GM19193 (cell line): ENCODE data around the gene DLG2.

Experiments
- POLR2A ChIP-seq: IDR thresholded peaks from 4 replicates; pipeline ENCODE4 v1.6.1; 2011; ENCODE audit not compliant: insufficient read depth, insufficient read length; ENCODE audit errors: extremely low read depth

The DLG2 gene

GRCh38 chr11:84289381-84289906 is 1337.7 kb downstream of the DLG2 start:
- no peak for TF ChIP-seq POLR2A

- no peak for TF ChIP-seq POLR2A
These were observed 1353.6 kb downstream of the DLG2 start for GRCh38 chr11:84273541-84273940.

GRCh38 chr11:84270466-84270865 is 1356.7 kb downstream of the DLG2 start:
- no peak for TF ChIP-seq POLR2A

- TF ChIP-seq POLR2A: no peak
These were observed 1363.1 kb downstream of the DLG2 start for GRCh38 chr11:84264066-84264465.

- no peak for TF ChIP-seq POLR2A
These were observed 1365.4 kb downstream of the DLG2 start for GRCh38 chr11:84261707-84262106.

- TF ChIP-seq POLR2A: no peak
These were observed 1366.3 kb downstream of the DLG2 start for GRCh38 chr11:84260862-84261261.

GRCh38 chr11:84256618-84257017 is 1370.5 kb downstream of the DLG2 start:
- no peak for TF ChIP-seq POLR2A

GRCh38 chr11:84255483-84255882 is 1371.7 kb downstream of the DLG2 start:
- no peak for TF ChIP-seq POLR2A

GRCh38 chr11:84250834-84251613 is 1376.1 kb downstream of the DLG2 start:
- TF ChIP-seq POLR2A: no peak

GRCh38 chr11:84249344-84250135 is 1377.6 kb downstream of the DLG2 start:
- TF ChIP-seq POLR2A: no peak

GRCh38 chr11:84247926-84248325 is 1379.2 kb downstream of the DLG2 start:
- TF ChIP-seq POLR2A: no peak

GRCh38 chr11:84247129-84247528 is 1380.0 kb downstream of the DLG2 start:
- TF ChIP-seq POLR2A: no peak

DNA sequence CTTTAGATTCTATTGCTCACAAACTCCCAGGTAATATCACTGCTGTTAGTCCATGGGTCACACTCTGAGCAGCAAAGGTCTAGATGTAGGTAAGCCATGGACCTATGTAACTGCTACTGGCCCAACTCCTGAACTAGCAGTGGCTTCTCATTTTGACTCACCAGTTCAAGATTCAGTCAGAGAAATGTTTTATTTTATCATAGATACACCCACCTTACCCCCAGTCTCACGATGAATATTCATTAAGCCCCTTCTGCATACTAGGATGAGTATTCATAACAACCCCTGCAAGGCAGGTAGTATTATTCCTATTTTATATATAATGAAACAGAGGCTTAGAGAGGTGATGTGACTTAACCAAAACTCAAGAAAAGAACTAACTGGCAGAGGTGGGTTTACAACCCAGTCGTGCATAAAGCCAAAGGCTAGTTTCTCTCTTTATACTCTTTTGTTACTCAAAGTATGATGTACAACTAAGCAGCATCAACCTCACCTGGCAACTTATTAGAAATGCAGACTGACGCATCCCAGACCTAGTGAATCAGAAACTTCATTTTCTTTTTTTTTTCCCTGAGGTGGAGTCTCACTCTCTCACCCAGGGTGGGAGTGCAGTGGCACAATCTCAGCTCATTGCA is 1383.4 kb downstream of the DLG2 start:
- TF ChIP-seq POLR2A: no peak

- no peak for TF ChIP-seq POLR2A
These were observed 1385.6 kb downstream of the DLG2 start for GRCh38 chr11:84241343-84242131.
